DOHH2 (cell line): ENCODE results near the gene MACROD1.

Source experiments
- H3F3A ChIP-seq: fragments of 200-600 bp; sonication (generic), shearing (Covaris generic); 2 replicates; pipeline ENCODE4 v1.6.0; 2016; ENCODE audit warnings: antibody characterized with exemption, mild to moderate bottlenecking; ENCODE audit not compliant: control insufficient read depth, insufficient read depth
- H3K27ac ChIP-seq: fragments of 200-600 bp; sonication (generic); 2 replicates; pipeline ENCODE4 v1.5.1; 2014; ENCODE audit warnings: low read depth, mild to moderate bottlenecking, low read length, moderate library complexity
- H3K27me3 ChIP-seq: fragments of 200-600 bp; sonication (generic); 2 replicates; pipeline ENCODE4 v1.6.1; 2014; ENCODE audit warnings: mild to moderate bottlenecking, low read length, mixed read lengths; ENCODE audit not compliant: control insufficient read depth
- H3K36me3 ChIP-seq: fragments of 200-600 bp; sonication (generic); 2 replicates; pipeline ENCODE4 v1.6.1; 2014; ENCODE audit warnings: mild to moderate bottlenecking, low read length, moderate library complexity, mixed read lengths; ENCODE audit not compliant: control insufficient read depth
- H3K4me1 ChIP-seq: fragments of 200-600 bp; sonication (generic); 2 replicates; pipeline ENCODE4 v1.6.1; 2014; ENCODE audit warnings: mild to moderate bottlenecking, low read length, mixed read lengths; ENCODE audit not compliant: control insufficient read depth
- H3K4me2 ChIP-seq: fragments of 200-600 bp; sonication (generic); 2 replicates; pipeline ENCODE4 v1.6.0; 2014; ENCODE audit warnings: mild to moderate bottlenecking, low read length, moderate library complexity
- H3K4me3 ChIP-seq: fragments of 200-600 bp; sonication (generic); 2 replicates; pipeline ENCODE4 v1.5.1; 2014; ENCODE audit warnings: mild to moderate bottlenecking, low read length, mixed read lengths
- H3K79me2 ChIP-seq: fragments of 200-600 bp; sonication (generic); 2 replicates; pipeline ENCODE4 v1.6.1; 2014; ENCODE audit warnings: mild to moderate bottlenecking, low read length, mixed read lengths; ENCODE audit not compliant: control insufficient read depth
- H3K9me2 ChIP-seq: fragments of 200-600 bp; sonication (generic); replicated peaks from 2 replicates; pipeline ENCODE4 v1.6.1; 2014; ENCODE audit warnings: mild to moderate bottlenecking, low read length, mixed read lengths; ENCODE audit not compliant: control insufficient read depth
- H3K9me3 ChIP-seq: fragments of 200-600 bp; sonication (generic); 2 replicates; pipeline ENCODE4 v1.6.1; 2014; ENCODE audit warnings: antibody characterized with exemption, low read length, mixed read lengths; ENCODE audit not compliant: control insufficient read depth, insufficient read depth
- H4K20me1 ChIP-seq: fragments of 200-600 bp; sonication (generic); 2 replicates; pipeline ENCODE4 v1.6.0; 2014; ENCODE audit warnings: low read depth, mild to moderate bottlenecking, antibody characterized with exemption, low read length, moderate library complexity; ENCODE audit not compliant: control insufficient read depth, insufficient read depth
- EZH2phosphoT487 ChIP-seq: fragments of 200-600 bp; sonication (generic); IDR thresholded peaks from 2 replicates; pipeline ENCODE4 v1.6.1; 2017; ENCODE audit warnings: borderline replicate concordance, mild to moderate bottlenecking, antibody characterized with exemption, low read length, moderate library complexity, mixed read lengths
- TF ChIP-seq, protein P1 (sequence below): fragments of 200-600 bp; sonication (generic); IDR thresholded peaks from one replicate; pipeline ENCODE4 v1.5.1; 2014; ENCODE audit warnings: antibody characterized with exemption, mild to moderate bottlenecking, low read depth, low read length; ENCODE audit not compliant: poor library complexity, severe bottlenecking

Gene MACROD1

DNA sequence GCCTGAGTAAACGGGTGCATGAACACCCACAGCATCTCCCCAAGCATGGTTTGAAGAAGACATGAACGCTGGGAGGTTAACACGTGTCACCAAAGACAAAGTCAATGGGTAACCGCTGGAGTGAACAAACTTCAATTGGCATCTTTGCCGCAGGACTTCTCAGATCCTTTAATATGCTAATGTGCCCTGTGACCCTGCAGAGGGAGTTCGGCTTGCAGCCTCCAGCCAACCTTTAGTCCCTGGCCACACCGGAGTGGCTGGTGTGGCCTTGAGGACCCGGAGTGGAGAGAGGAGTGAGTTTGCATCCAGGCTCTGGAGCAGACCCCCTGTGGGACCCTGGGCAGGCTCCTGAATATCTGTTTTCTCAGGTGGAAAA, 73.2 kb downstream of the MACROD1 start:
- Histone ChIP-seq H3K9me3 (no peaks in the 10 kb centered on the region), H3K36me3 (no peaks in the 10 kb centered on the region), H3F3A (no peaks in the 10 kb centered on the region), H3K9me2 (no peaks in the 10 kb centered on the region), H4K20me1 (peaks cover 4% of the 10 kb centered on the region; the same call in 1 of the 2 replicates), H3K79me2 (no peaks in the 10 kb centered on the region), H3K4me1 (no peaks in the 10 kb centered on the region), H3K27me3 (no peaks in the 10 kb centered on the region), H3K4me3 (no peak overlapping the region), H3K27ac (no peak overlapping the region), H3K4me2 (no peak overlapping the region)
- no peak for TF ChIP-seq EZH2phosphoT487
- TF ChIP-seq, protein P1, sequence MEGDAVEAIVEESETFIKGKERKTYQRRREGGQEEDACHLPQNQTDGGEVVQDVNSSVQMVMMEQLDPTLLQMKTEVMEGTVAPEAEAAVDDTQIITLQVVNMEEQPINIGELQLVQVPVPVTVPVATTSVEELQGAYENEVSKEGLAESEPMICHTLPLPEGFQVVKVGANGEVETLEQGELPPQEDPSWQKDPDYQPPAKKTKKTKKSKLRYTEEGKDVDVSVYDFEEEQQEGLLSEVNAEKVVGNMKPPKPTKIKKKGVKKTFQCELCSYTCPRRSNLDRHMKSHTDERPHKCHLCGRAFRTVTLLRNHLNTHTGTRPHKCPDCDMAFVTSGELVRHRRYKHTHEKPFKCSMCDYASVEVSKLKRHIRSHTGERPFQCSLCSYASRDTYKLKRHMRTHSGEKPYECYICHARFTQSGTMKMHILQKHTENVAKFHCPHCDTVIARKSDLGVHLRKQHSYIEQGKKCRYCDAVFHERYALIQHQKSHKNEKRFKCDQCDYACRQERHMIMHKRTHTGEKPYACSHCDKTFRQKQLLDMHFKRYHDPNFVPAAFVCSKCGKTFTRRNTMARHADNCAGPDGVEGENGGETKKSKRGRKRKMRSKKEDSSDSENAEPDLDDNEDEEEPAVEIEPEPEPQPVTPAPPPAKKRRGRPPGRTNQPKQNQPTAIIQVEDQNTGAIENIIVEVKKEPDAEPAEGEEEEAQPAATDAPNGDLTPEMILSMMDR, result no peak

DNA sequence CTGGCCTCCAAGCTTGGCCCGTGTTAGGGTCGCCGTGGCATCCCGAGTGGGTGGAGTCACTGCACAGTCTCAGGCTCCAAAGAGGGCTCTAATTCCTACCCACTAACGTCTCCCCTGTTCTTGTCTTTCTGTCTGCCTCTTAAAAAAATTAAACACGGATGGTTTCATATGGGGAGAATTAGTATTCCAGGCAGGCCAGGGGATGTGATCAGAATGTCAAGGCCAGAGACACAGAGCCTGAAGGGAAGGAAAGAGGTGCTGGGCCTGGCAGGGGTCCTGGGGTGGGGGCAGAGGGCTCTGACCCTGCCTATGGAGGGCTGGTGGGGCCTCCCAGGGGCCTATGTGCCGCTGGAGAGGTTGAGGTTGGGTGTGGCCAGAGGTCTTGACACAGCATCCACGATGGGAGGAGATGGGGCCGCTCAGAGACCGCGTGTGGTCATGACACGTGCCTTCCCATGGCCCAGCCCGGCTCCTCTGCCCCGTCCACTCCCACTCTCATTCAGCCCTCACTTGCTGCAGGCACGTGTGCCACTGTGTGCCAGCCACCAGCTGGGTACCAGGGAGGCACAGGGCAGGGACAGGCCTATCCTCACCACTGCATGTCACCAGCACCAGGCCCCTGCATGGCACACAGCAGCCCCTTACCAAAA, 73.7 kb downstream of the MACROD1 start:
- Histone ChIP-seq H3K9me2 (no peaks in the 10 kb centered on the region), H3K4me1 (no peaks in the 10 kb centered on the region), H3K4me2 (no peak overlapping the region), H3K9me3 (no peaks in the 10 kb centered on the region), H3K79me2 (no peaks in the 10 kb centered on the region), H3K36me3 (no peaks in the 10 kb centered on the region), H3K27me3 (no peaks in the 10 kb centered on the region), H4K20me1 (peaks cover 4% of the 10 kb centered on the region; the same call in 1 of the 2 replicates), H3F3A (no peaks in the 10 kb centered on the region), H3K4me3 (no peak overlapping the region), H3K27ac (no peak overlapping the region)
- TF ChIP-seq EZH2phosphoT487, result no peak
- TF ChIP-seq, protein P1, result no peak

DNA sequence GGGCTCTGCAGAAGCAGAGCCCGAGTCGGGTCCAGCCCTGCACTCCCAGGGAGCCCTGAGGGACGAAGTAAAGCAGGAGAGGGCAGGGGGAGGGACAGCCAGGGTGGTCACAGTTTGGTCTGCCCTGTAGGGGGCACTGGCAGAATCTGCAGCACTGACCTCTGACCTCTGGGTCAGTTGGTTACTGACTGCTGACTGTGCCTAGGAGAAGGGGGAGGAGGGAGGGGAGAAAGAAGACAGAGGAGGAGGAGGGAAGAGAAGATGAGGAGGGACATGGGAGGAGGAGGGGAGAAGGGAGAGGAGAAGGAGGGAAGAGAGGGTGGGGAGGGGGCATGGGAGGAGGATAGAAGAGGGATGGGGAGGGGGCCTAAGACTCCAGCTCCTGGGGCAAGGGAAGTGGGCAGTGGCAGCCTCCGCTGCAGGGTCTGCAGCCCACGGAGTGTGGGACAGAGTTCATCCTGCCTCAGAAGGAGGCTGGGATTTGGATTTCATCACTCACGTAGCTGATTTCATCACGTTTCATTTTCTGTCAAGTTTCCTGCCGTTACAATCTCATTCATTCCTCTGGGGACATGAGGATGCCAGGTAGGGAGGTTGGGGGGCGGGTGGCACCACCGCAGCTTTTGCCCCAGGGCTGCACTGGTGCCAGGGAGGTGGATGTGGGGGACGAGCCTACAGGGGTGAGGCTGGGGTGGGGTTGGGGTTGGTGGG, 75.0 kb downstream of the MACROD1 start:
- Histone ChIP-seq H3K4me3 (no peak overlapping the region), H3K27ac (no peak overlapping the region), H3K36me3 (no peaks in the 10 kb centered on the region), H3F3A (no peaks in the 10 kb centered on the region), H3K4me1 (no peaks in the 10 kb centered on the region), H4K20me1 (peaks cover 4% of the 10 kb centered on the region; the same call in 1 of the 2 replicates), H3K27me3 (no peaks in the 10 kb centered on the region), H3K9me2 (no peaks in the 10 kb centered on the region), H3K9me3 (no peaks in the 10 kb centered on the region), H3K4me2 (no peak overlapping the region), H3K79me2 (no peaks in the 10 kb centered on the region)
- TF ChIP-seq, protein P1, result no peak
- TF ChIP-seq EZH2phosphoT487, result no peak
